H9 (cell line): Measurements from ENCODE around the gene IL1RAP. TPM values are rescaled to one million over a fixed set of nuclear protein-coding genes. Genes with fewer than 3 reads are reported as not detected.

Experiments
- DNase-seq: peaks from one replicate; pipeline ENCODE4 v3.0.0-alpha.2; 2017
- H2AFZ ChIP-seq: one replicate; pipeline ENCODE4 v1.6.1; 2013; ENCODE audit warnings: mild to moderate bottlenecking, low read length, control low read depth, moderate library complexity
- H2AK5ac ChIP-seq: 2 replicates; pipeline ENCODE4 v1.6.1; 2013; ENCODE audit warnings: low read length, control low read depth, mixed read lengths; ENCODE audit not compliant: insufficient read length
- H2BK120ac ChIP-seq: one replicate; pipeline ENCODE4 v1.6.1; 2013; ENCODE audit warnings: low read depth, mild to moderate bottlenecking, low read length, control low read depth, inconsistent platforms; ENCODE audit not compliant: poor library complexity, severe bottlenecking
- H2BK12ac ChIP-seq: 2 replicates; pipeline ENCODE4 v1.6.1; 2013; ENCODE audit warnings: low read length, control low read depth, mixed read lengths, low read depth; ENCODE audit not compliant: insufficient read length
- H2BK15ac ChIP-seq: 2 replicates; pipeline ENCODE4 v1.6.1; 2013; ENCODE audit warnings: low read depth, low read length, control low read depth
- H2BK20ac ChIP-seq: one replicate; pipeline ENCODE4 v1.6.1; 2013; ENCODE audit warnings: low read depth, mild to moderate bottlenecking, low read length, control low read depth, inconsistent platforms; ENCODE audit not compliant: poor library complexity, severe bottlenecking
- H2BK5ac ChIP-seq: 2 replicates; pipeline ENCODE4 v1.6.1; 2013; ENCODE audit warnings: low read length, control low read depth, mixed read lengths; ENCODE audit not compliant: insufficient read length
- H3K14ac ChIP-seq: 2 replicates; pipeline ENCODE4 v1.6.1; 2013; ENCODE audit warnings: low read length, control low read depth; ENCODE audit not compliant: insufficient read depth
- H3K18ac ChIP-seq: 2 replicates; pipeline ENCODE4 v1.6.1; 2013; ENCODE audit warnings: low read depth, mild to moderate bottlenecking, mixed read lengths, low read length, control low read depth; ENCODE audit not compliant: insufficient read length
- H3K23ac ChIP-seq: 2 replicates; pipeline ENCODE4 v1.6.1; 2013; ENCODE audit warnings: low read length, control low read depth, mixed read lengths, low read depth; ENCODE audit not compliant: insufficient read length
- H3K23me2 ChIP-seq: 2 replicates; pipeline ENCODE4 v1.6.1; 2013; ENCODE audit warnings: low read depth, mild to moderate bottlenecking, mixed read lengths, low read length, control low read depth; ENCODE audit not compliant: insufficient read length, poor library complexity, severe bottlenecking
- H3K27ac ChIP-seq: 2 replicates; pipeline ENCODE4 v1.5.1; 2013; ENCODE audit warnings: low read length, control low read depth, mixed read lengths, low read depth; ENCODE audit not compliant: insufficient read length
- H3K27me3 ChIP-seq: 2 replicates; pipeline ENCODE4 v1.6.1; 2013; ENCODE audit warnings: low read length, control low read depth, inconsistent platforms; ENCODE audit not compliant: insufficient read depth
- H3K4ac ChIP-seq: 2 replicates; pipeline ENCODE4 v1.6.1; 2013; ENCODE audit warnings: low read depth, mild to moderate bottlenecking, control low read depth, inconsistent platforms, low read length, moderate library complexity
- H3K4me1 ChIP-seq: 2 replicates; pipeline ENCODE4 v1.6.1; 2013; ENCODE audit warnings: low read length, control low read depth, inconsistent platforms; ENCODE audit not compliant: insufficient read depth
- H3K4me2 ChIP-seq: 2 replicates; pipeline ENCODE4 v1.6.1; 2013; ENCODE audit warnings: low read length, control low read depth, mixed read lengths; ENCODE audit not compliant: insufficient read length, insufficient read depth
- H3K56ac ChIP-seq: 2 replicates; pipeline ENCODE4 v1.6.1; 2013; ENCODE audit warnings: low read depth, mild to moderate bottlenecking, mixed read lengths, low read length, control low read depth; ENCODE audit not compliant: insufficient read length
- H3K79me1 ChIP-seq: 2 replicates; pipeline ENCODE4 v1.6.1; 2013; ENCODE audit warnings: low read depth, mild to moderate bottlenecking, moderate library complexity, low read length, control low read depth, inconsistent platforms; ENCODE audit not compliant: insufficient read depth, poor library complexity, severe bottlenecking
- H3K79me2 ChIP-seq: 2 replicates; pipeline ENCODE4 v1.6.1; 2013; ENCODE audit warnings: low read length, control low read depth, inconsistent platforms; ENCODE audit not compliant: insufficient read depth
- H3K9ac ChIP-seq: 2 replicates; pipeline ENCODE4 v1.6.1; 2013; ENCODE audit warnings: low read length, control low read depth, mixed read lengths; ENCODE audit not compliant: insufficient read length; ENCODE audit errors: extremely low read depth
- H3K9me3 ChIP-seq: one replicate; pipeline ENCODE4 v1.6.1; 2013; ENCODE audit warnings: low read depth, low read length, inconsistent platforms; ENCODE audit not compliant: control insufficient read depth
- H3T11ph ChIP-seq: one replicate; pipeline ENCODE4 v1.6.1; 2013; ENCODE audit warnings: mild to moderate bottlenecking, low read length, control low read depth, inconsistent platforms
- H4K20me1 ChIP-seq: one replicate; pipeline ENCODE4 v1.6.1; 2013; ENCODE audit not compliant: control insufficient read depth, insufficient read length, insufficient read depth
- H4K5ac ChIP-seq: 2 replicates; pipeline ENCODE4 v1.6.1; 2013; ENCODE audit warnings: low read depth, mild to moderate bottlenecking, mixed read lengths, low read length, control low read depth; ENCODE audit not compliant: insufficient read length
- H4K8ac ChIP-seq: replicated peaks from 2 replicates; pipeline ENCODE4 v1.6.1; 2013; ENCODE audit warnings: low read length, control low read depth, mixed read lengths, low read depth; ENCODE audit not compliant: insufficient read length
- H4K91ac ChIP-seq: 2 replicates; pipeline ENCODE4 v1.6.1; 2013; ENCODE audit warnings: low read depth, mild to moderate bottlenecking, moderate library complexity, mixed read lengths, low read length, control low read depth; ENCODE audit not compliant: insufficient read length
- H3K27ac Mint-ChIP-seq, 3 experiments: 2 replicates in 2 of 3; 3 replicates in 1 of 3; pipeline ENCODE4 v1.8.0; 2020 to 2021; ENCODE audit warnings: mixed read lengths in 3 of 3, mild to moderate bottlenecking in 1 of 3, moderate library complexity in 1 of 3
- H3K27me3 Mint-ChIP-seq: 2 replicates; pipeline ENCODE4 v1.8.0; 2021; ENCODE audit warnings: low read depth, mild to moderate bottlenecking, moderate library complexity, mixed read lengths
- H3K36me3 Mint-ChIP-seq, 3 experiments: 2 replicates in 2 of 3; 3 replicates in 1 of 3; pipeline ENCODE4 v1.8.0; 2020 to 2021; ENCODE audit warnings: low read depth in 3 of 3, mixed read lengths in 3 of 3; ENCODE audit not compliant: insufficient read depth in 1 of 3
- H3K4me1 Mint-ChIP-seq, 2 experiments: 2 replicates each; pipeline ENCODE4 v1.8.0; 2020; ENCODE audit warnings: mixed read lengths in 2 of 2
- H3K4me3 Mint-ChIP-seq, 2 experiments: 2 replicates in 1 of 2; 3 replicates in 1 of 2; pipeline ENCODE4 v1.8.0; 2020 to 2021; ENCODE audit warnings: mild to moderate bottlenecking in 2 of 2, mixed read lengths in 2 of 2, moderate library complexity in 1 of 2
- H3K9me3 Mint-ChIP-seq, 2 experiments: 2 replicates in 1 of 2; 3 replicates in 1 of 2; pipeline ENCODE4 v1.8.0; 2020; ENCODE audit warnings: mild to moderate bottlenecking in 2 of 2, mixed read lengths in 2 of 2, moderate library complexity in 1 of 2
- WGBS: extraction: QIAGEN DNeasy Blood & Tissue Kit; methylation state at CpG from one replicate; pipeline ENCODE4 v1.1.7; 2013; ENCODE audit warnings: missing lambda C conversion rate, low lambda C conversion rate, mixed read lengths; ENCODE audit not compliant: insufficient read length; ENCODE audit errors: extremely low coverage; 5-methylcytosine and 5-hydroxymethylcytosine counted together
- total RNA-seq: library from RNA; stranded (reverse); gene quantifications from 2 replicates; pipeline ENCODE4 v1.2.1, GENCODE V29; 2021
- TF ChIP-seq, protein P1 (sequence below): fragments of 200-600 bp; sonication (generic); conservative IDR thresholded peaks from 3 replicates; pipeline ENCODE4 v1.8.0; 2021; ENCODE audit warnings: antibody characterized with exemption, mild to moderate bottlenecking

The IL1RAP gene
- total RNA-seq, 1 experiment from 2014 or later = 4.6 TPM

GRCh38 chr3:190629088-190629487 lies 115.2 kb downstream of the IL1RAP start:
- Histone ChIP-seq H3K18ac (no peak overlapping the region), H3K23ac (no peak overlapping the region), H2AFZ (no peak overlapping the region), H2BK120ac (no peak overlapping the region), H3K27me3 (no peaks in the 10 kb centered on the region), H4K20me1 (no peaks in the 10 kb centered on the region), H3K23me2 (no peaks in the 10 kb centered on the region), H3K56ac (no peak overlapping the region), H3K4me1 (no peaks in the 10 kb centered on the region), H3K9me3 (no peaks in the 10 kb centered on the region), H3K79me1 (no peaks in the 10 kb centered on the region), H4K5ac (no peak overlapping the region), H2BK20ac (no peak overlapping the region), H3K4me2 (no peak overlapping the region), H2BK5ac (no peak overlapping the region), H3K14ac (no peak overlapping the region), H2BK12ac (no peak overlapping the region), H3T11ph (no peak overlapping the region), H2BK15ac (no peak overlapping the region; the same call in 1 of the 2 replicates), H3K4ac (no peak overlapping the region), H4K91ac (no peak overlapping the region), H2AK5ac (no peak overlapping the region), H3K79me2 (no peaks in the 10 kb centered on the region), H4K8ac (no peak overlapping the region), H3K27ac (no peak overlapping the region), H3K9ac (no peak overlapping the region)
- no peaks in the 10 kb centered on the region for H3K4me1 Mint-ChIP-seq
- WGBS = no CpG with 5 or more reads among the region's 4 CpGs
- no peaks in the 10 kb centered on the region for H3K36me3 Mint-ChIP-seq
- no peak overlapping the region for H3K27ac Mint-ChIP-seq
- H3K4me3 Mint-ChIP-seq = no peak overlapping the region
- TF ChIP-seq, protein P1, sequence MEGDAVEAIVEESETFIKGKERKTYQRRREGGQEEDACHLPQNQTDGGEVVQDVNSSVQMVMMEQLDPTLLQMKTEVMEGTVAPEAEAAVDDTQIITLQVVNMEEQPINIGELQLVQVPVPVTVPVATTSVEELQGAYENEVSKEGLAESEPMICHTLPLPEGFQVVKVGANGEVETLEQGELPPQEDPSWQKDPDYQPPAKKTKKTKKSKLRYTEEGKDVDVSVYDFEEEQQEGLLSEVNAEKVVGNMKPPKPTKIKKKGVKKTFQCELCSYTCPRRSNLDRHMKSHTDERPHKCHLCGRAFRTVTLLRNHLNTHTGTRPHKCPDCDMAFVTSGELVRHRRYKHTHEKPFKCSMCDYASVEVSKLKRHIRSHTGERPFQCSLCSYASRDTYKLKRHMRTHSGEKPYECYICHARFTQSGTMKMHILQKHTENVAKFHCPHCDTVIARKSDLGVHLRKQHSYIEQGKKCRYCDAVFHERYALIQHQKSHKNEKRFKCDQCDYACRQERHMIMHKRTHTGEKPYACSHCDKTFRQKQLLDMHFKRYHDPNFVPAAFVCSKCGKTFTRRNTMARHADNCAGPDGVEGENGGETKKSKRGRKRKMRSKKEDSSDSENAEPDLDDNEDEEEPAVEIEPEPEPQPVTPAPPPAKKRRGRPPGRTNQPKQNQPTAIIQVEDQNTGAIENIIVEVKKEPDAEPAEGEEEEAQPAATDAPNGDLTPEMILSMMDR = no peak
- H3K9me3 Mint-ChIP-seq = no peaks in the 10 kb centered on the region
- DNase-seq = no peak
- no peaks in the 10 kb centered on the region for H3K27me3 Mint-ChIP-seq
